Activated T-helper 1 cell treated with anti-CD3 and anti-CD28 coated beads, Interleukin-12 subunit alpha, Interleukin-12 subunit beta, Interleukin-2, Interleukin-4 antibody, amounts not matched to agents 30 ng/mL and 10 ng/mL and 1 ng/mL, durations not matched to agents 14 hours and 24 hours and 36 hours (primary cell): ENCODE measurements around the gene CASS4. TPM values are rescaled to one million over a fixed set of nuclear protein-coding genes. Genes with fewer than 3 reads are reported as not detected.
A peak's percentile ranks its signal among the peaks of the same experiment; 100 is the strongest.
"Not testable (repeated sequence)": the region's sequence is repeated elsewhere in the genome, so short reads cannot be mapped to it uniquely, and the experiment has no call there.

ENCODE experiments used
- DNase-seq: peaks from one replicate; pipeline ENCODE4 v3.0.0; 2021; ENCODE audit warnings: low spot score
- H3K27ac Mint-ChIP-seq: one replicate; pipeline ENCODE4 v1.8.0; 2021; ENCODE audit warnings: mild to moderate bottlenecking, mixed read lengths
- H3K27me3 Mint-ChIP-seq: one replicate; pipeline ENCODE4 v1.8.0; 2022; ENCODE audit warnings: mild to moderate bottlenecking, moderate library complexity, mixed read lengths; ENCODE audit not compliant: insufficient read depth
- H3K36me3 Mint-ChIP-seq: one replicate; pipeline ENCODE4 v1.8.0; 2021; ENCODE audit warnings: low read depth, mixed read lengths
- H3K4me1 Mint-ChIP-seq: one replicate; pipeline ENCODE4 v1.8.0; 2021; ENCODE audit warnings: low read depth, mixed read lengths
- H3K4me3 Mint-ChIP-seq: one replicate; pipeline ENCODE4 v1.8.0; 2021; ENCODE audit warnings: mild to moderate bottlenecking, moderate library complexity, mixed read lengths
- H3K9me3 Mint-ChIP-seq: one replicate; pipeline ENCODE4 v1.8.0; 2021; ENCODE audit warnings: mixed read lengths
- intact Hi-C: fragments of 100-400 bp; cut with micrococcal nuclease; formaldehyde crosslinking; loops from one replicate; pipeline ENCODE4 v1.15.1; 2024
- total RNA-seq: library from RNA; stranded (reverse); gene quantifications from 2 replicates; pipeline ENCODE4 v1.2.3, GENCODE V29; 2022

Gene CASS4
- total RNA-seq, 1 donor from 2014 or later, result 6.7 TPM

GRCh38 chr20:56382696-56383095 is 29.4 kb upstream of the CASS4 start:
- Mint-ChIP-seq H3K4me1 (peaks cover 58% of the 10 kb centered on the region), H3K9me3 (no peaks in the 10 kb centered on the region), H3K36me3 (peaks cover 57% of the 10 kb centered on the region), H3K27ac (no peak overlapping the region), H3K4me3 (no peak overlapping the region), H3K27me3 (no peaks in the 10 kb centered on the region)
- intact Hi-C loops, result no loop called here
- DNase-seq, result no peak

DNA sequence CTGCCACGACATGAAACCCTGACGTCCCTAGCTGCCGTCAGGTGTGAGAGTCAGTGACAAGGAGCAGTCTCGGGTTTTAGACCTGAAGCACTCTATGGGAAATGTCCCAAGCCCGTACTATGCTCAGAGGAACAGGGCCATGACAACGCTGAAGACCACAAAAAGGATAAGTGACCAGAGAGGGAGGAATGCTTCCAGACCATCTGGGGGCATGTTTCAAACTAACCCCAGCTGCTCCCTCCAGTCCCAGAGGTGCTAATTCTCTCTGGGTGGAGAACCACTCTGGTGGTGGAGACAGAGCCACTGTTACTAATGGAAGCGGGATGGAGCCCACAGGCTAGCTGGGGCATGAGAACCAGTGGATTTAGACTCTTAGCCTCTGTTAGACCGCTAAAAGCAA is 28.7 kb upstream of the CASS4 start:
- Mint-ChIP-seq H3K9me3 (no peaks in the 10 kb centered on the region), H3K36me3 (peaks cover 50% of the 10 kb centered on the region), H3K27me3 (no peaks in the 10 kb centered on the region), H3K4me3 (no peak overlapping the region), H3K27ac (no peak overlapping the region), H3K4me1 (peaks cover 53% of the 10 kb centered on the region)
- DNase-seq, result no peak
- intact Hi-C loops, result no loop called here

DNA sequence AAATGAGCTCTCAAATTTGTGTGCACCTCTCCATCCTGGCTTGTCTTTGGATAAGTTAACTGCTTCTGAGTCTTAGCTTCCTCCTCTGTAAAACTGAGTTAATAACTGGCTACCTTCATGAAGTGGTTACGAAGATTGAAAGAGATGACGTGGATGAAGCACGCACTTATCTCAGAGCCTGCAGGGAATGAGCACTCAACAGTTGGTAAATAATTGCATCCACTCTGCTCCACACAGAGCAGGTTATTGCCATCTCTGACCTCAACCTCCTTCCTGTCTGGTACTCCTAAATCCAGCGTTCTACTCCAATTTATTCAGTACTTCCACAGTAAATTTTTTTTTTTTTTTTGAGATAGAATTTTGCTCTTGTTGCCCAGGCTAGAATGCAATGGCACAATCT is 26.9 kb upstream of the CASS4 start:
- no peak for DNase-seq
- Mint-ChIP-seq H3K27me3 (no peaks in the 10 kb centered on the region), H3K4me3 (no peak overlapping the region), H3K27ac (no peak overlapping the region), H3K4me1 (peaks cover 56% of the 10 kb centered on the region), H3K36me3 (peaks cover 53% of the 10 kb centered on the region), H3K9me3 (no peaks in the 10 kb centered on the region)
- intact Hi-C loops, result no loop called here

- H3K4me3 Mint-ChIP-seq, result no peak overlapping the region
- no peaks in the 10 kb centered on the region for H3K27me3 Mint-ChIP-seq
- H3K9me3 Mint-ChIP-seq, result no peaks in the 10 kb centered on the region
- intact Hi-C loops, result no loop called here
- H3K36me3 Mint-ChIP-seq, result peaks cover 49% of the 10 kb centered on the region
- no peak for DNase-seq
- H3K27ac Mint-ChIP-seq, result no peak overlapping the region
- peaks cover 62% of the 10 kb centered on the region for H3K4me1 Mint-ChIP-seq
These were observed 25.8 kb upstream of the CASS4 start for GRCh38 chr20:56386219-56386618.

GRCh38 chr20:56388882-56389281 is 23.2 kb upstream of the CASS4 start:
- peaks cover 51% of the 10 kb centered on the region for H3K4me1 Mint-ChIP-seq
- no peak overlapping the region for H3K4me3 Mint-ChIP-seq
- H3K27me3 Mint-ChIP-seq, result no peaks in the 10 kb centered on the region
- no peak for DNase-seq
- no peaks in the 10 kb centered on the region for H3K9me3 Mint-ChIP-seq
- peak overlapping the region; percentile 65 for H3K27ac Mint-ChIP-seq
- intact Hi-C loops, result no loop called here
- H3K36me3 Mint-ChIP-seq, result peaks cover 40% of the 10 kb centered on the region

- H3K36me3 Mint-ChIP-seq, result peaks cover 36% of the 10 kb centered on the region
- DNase-seq, result no peak
- peak overlapping the region; percentile 3 for H3K27ac Mint-ChIP-seq
- no peaks in the 10 kb centered on the region for H3K27me3 Mint-ChIP-seq
- peak overlapping the region; percentile 47 for H3K4me3 Mint-ChIP-seq
- H3K4me1 Mint-ChIP-seq, result peaks cover 52% of the 10 kb centered on the region
- H3K9me3 Mint-ChIP-seq, result no peaks in the 10 kb centered on the region
- intact Hi-C loops, result loop anchor here (10.0 kb wide), 1 partner anchor 1005 kb away; the partner anchor contains the start of gene RBM38
These were observed 22.3 kb upstream of the CASS4 start for GRCh38 chr20:56389807-56390206.

GRCh38 chr20:56390396-56390795 is 21.7 kb upstream of the CASS4 start:
- H3K4me3 Mint-ChIP-seq, H3K27me3 Mint-ChIP-seq, H3K27ac Mint-ChIP-seq, DNase-seq, H3K9me3 Mint-ChIP-seq: not testable (repeated sequence)
- Mint-ChIP-seq H3K4me1 (peaks cover 55% of the 10 kb centered on the region), H3K36me3 (peaks cover 34% of the 10 kb centered on the region)
- intact Hi-C loops, result loop anchor here (10.0 kb wide), 1 partner anchor 1004 kb away; the partner anchor contains the start of gene RBM38

- H3K4me1 Mint-ChIP-seq, result peaks cover 56% of the 10 kb centered on the region
- peak overlapping the region; percentile 87 for H3K27ac Mint-ChIP-seq
- no peak for DNase-seq
- H3K27me3 Mint-ChIP-seq, result no peaks in the 10 kb centered on the region
- no peaks in the 10 kb centered on the region for H3K9me3 Mint-ChIP-seq
- peaks cover 35% of the 10 kb centered on the region for H3K36me3 Mint-ChIP-seq
- intact Hi-C loops, result loop anchor here (10.0 kb wide), 1 partner anchor 1004 kb away; the partner anchor contains the start of gene RBM38
- H3K4me3 Mint-ChIP-seq, result no peak overlapping the region
These were observed 21.0 kb upstream of the CASS4 start for GRCh38 chr20:56391037-56391436.

DNA sequence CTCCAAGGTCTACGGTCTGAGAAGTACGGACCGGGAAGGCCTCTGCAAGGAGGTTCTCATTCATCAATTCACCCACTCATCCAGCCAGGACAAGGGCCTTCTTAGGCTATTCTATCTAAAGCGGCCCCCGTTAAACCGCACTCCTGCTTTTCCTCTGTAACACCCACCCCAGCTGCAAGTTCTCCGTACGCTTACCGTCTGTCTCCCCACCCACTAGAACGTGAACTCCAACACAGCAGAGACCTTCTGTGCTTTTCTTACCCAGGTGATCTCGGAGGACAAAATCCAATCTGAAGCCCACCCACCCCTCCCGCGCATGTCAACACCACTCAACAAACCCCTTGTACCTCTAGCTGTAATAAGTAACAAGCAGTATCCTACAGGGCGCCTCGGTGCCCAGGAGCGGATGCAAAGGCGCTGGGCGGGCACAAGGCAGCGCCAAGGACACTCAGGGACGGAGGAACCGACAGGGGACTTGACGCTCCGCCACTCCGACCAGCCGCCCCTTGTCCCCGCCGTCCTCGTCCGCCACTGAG is 20.4 kb upstream of the CASS4 start:
- DNase-seq, result no peak
- peaks cover 49% of the 10 kb centered on the region for H3K4me1 Mint-ChIP-seq
- intact Hi-C loops, result loop anchor here (1.0 to 10.0 kb wide), 8 partner anchors 9 to 1003 kb away; partner anchors contain the start of genes FAM210B, RAE1, RBM38 and RTF2

DNA sequence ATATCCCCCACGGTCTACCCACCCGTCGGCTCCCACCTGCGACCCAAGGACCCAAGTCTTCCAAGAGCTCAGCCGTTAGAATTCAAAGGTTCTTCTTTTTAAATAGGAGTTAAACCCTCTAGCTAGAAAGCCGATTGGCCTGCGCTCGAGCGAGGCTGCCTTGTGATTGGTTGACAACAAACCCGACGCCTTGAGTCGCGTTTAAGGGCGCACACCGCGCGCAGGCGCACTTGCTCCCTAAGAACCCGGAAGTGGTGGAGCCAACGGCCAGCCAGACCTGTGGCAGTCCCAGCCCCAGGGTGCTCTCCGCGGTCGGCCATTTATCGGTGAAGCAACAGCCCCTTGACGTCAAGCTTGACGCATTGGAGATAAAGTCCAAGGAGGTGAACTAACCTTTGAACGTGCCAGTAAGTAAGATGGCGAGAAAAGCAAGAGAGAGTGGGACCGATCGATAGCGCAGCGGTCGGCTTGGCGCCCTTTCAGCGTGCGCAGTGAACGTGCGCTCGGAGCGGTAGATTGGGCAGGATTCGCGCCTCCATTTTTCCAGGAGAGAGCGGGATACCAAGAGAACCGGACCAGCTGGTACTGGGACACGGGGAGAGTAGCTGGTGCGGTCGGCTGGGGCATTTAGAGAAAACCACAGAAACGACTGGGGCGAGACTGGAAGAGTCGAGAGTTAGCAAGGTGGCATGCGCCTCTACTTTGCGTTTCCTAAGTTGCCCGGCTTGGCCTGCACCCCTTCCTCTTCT is 19.8 kb upstream of the CASS4 start, which contains the start of the genes AURKA and CSTF1:
Gene AURKA (minus strand): TSS at position 84 of the 749 bp plus-strand sequence. CDS start 4,018 bp downstream, outside the sequence.
Gene CSTF1 (plus strand): TSS at position 514 of the 749 bp plus-strand sequence. CDS start 2,908 bp downstream, outside the sequence.
- peaks cover 49% of the 10 kb centered on the region for H3K4me1 Mint-ChIP-seq
- peak within 1 kb of the TSS; percentile 87 for H3K27ac Mint-ChIP-seq
- peak; percentile 99 for DNase-seq
- H3K36me3 Mint-ChIP-seq, result peaks cover 34% of the 10 kb centered on the region
- H3K4me3 Mint-ChIP-seq, result no peak within 1 kb of the TSS
- H3K9me3 Mint-ChIP-seq, result no peaks in the 10 kb centered on the region
- intact Hi-C loops, result loop anchor here (1.0 to 10.0 kb wide), 8 partner anchors 8 to 1002 kb away; partner anchors contain the start of genes FAM210B, RAE1, RBM38 and RTF2
- H3K27me3 Mint-ChIP-seq, result no peaks in the 10 kb centered on the region

More for the DNA sequence above, 20.4 kb upstream of the CASS4 start:
- no peaks in the 10 kb centered on the region for H3K9me3 Mint-ChIP-seq
- no peaks in the 10 kb centered on the region for H3K27me3 Mint-ChIP-seq
- H3K4me3 Mint-ChIP-seq, result no peak overlapping the region
- no peak overlapping the region for H3K27ac Mint-ChIP-seq
- peaks cover 31% of the 10 kb centered on the region for H3K36me3 Mint-ChIP-seq

- Mint-ChIP-seq H3K9me3 (no peaks in the 10 kb centered on the region), H3K4me1 (peaks cover 49% of the 10 kb centered on the region), H3K27me3 (no peaks in the 10 kb centered on the region), H3K36me3 (peaks cover 38% of the 10 kb centered on the region), H3K27ac (no peak overlapping the region), H3K4me3 (no peak overlapping the region)
- intact Hi-C loops, result loop anchor here (1.0 to 10.0 kb wide), 8 partner anchors 7 to 1002 kb away; partner anchors contain the start of genes FAM210B, RAE1, RBM38 and RTF2
- no peak for DNase-seq
These were observed 19.1 kb upstream of the CASS4 start for GRCh38 chr20:56392881-56393482.

DNA sequence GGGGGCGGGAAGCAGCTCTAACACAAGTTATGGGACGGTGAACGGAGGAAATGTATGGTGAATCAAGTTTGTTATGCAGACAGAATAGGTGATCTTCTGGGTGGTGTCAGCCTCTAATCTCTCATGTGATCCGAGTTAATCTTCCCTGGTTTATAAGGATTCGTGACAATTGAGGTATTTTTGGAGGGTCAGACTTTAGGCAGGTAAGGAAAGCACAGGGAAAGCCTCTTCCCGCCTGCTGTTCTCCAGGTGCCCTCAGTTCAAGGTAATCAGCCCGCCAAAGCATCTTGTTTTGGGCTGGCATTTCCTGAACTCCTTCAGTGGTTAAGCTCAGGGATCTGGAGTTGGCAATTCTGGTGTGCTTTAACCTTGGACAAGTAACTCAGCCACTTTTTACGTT is 18.4 kb upstream of the CASS4 start:
- H3K4me3 Mint-ChIP-seq, result no peak overlapping the region
- no peak for DNase-seq
- peaks cover 41% of the 10 kb centered on the region for H3K36me3 Mint-ChIP-seq
- no peaks in the 10 kb centered on the region for H3K9me3 Mint-ChIP-seq
- H3K4me1 Mint-ChIP-seq, result peaks cover 48% of the 10 kb centered on the region
- no peaks in the 10 kb centered on the region for H3K27me3 Mint-ChIP-seq
- intact Hi-C loops, result loop anchor here (2.0 to 10.0 kb wide), 3 partner anchors 19 to 1001 kb away; partner anchors contain the start of gene RBM38
- no peak overlapping the region for H3K27ac Mint-ChIP-seq
